Myocyte (in vitro differentiated cells): Measurements from ENCODE around the gene CTSK. TPM values are rescaled to one million over a fixed set of nuclear protein-coding genes. Genes with fewer than 3 reads are reported as not detected.
"Not testable (repeated sequence)": the region's sequence is repeated elsewhere in the genome, so short reads cannot be mapped to it uniquely, and the experiment has no call there.

Source experiments
- DNase-seq: peaks from one replicate; pipeline ENCODE4 v3.0.0-alpha.2; 2012; ENCODE audit warnings: low read depth
- polyA plus RNA-seq: library from polyadenylated mRNA; unstranded; fragments of >200 nt; gene quantifications from one replicate; pipeline ENCODE4 v1.2.1, GENCODE V29; 2012; ENCODE audit warnings: missing spikeins
- total RNA-seq: library from RNA; depleted of rRNA; stranded (reverse); fragments of >200 nt; gene quantifications from 2 replicates; pipeline ENCODE4 v1.2.3, GENCODE V29; 2014

The CTSK gene
- 2.6 and 3.0 TPM in 2 replicates for total RNA-seq
- 6.7 TPM for polyA plus RNA-seq

DNA sequence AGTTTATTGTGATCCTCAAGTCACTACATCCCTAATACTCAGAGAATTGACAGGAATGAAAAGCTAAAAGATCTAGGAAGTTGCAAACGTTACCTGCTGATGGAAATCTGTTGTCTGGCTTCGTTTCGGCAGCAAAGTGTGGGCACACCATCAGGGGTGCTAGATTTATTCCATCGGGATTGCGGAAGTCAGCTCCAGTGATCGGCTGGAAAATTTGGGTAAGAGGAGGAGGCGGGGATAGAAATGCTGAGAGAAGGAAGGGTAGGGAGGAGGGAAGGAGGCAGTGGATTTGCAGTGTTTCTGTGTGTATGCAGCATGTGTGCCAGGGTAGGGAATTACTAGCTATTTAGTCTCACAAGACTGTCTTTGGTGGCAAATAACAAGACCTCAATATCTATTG, at the start of gene CTSK:
Gene CTSK, minus strand, starts transcription at position 140 of the 400 bp plus-strand sequence. CDS start 1,455 bp downstream, outside the sequence.
- no peak for DNase-seq

DNA sequence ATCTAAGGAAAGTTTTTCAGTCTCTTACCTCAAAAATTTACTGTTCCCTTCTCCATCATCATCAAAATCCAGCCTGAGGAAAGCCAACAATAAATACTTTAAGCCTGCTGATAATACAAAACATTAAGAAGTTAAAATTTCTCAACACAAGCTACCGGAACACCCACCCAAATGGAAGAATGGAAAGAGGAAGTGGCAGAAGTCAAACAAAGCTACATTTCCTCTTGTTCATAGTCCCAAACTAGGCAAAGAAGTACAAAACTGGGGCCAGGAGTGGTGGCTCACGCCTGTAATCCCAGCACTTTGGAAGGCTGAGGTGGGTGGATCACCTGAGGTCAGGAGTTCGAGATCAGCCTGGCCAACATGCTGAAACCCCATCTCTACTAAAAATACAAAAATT, 44.7 kb upstream of the CTSK start:
- not testable (repeated sequence) for DNase-seq

DNA sequence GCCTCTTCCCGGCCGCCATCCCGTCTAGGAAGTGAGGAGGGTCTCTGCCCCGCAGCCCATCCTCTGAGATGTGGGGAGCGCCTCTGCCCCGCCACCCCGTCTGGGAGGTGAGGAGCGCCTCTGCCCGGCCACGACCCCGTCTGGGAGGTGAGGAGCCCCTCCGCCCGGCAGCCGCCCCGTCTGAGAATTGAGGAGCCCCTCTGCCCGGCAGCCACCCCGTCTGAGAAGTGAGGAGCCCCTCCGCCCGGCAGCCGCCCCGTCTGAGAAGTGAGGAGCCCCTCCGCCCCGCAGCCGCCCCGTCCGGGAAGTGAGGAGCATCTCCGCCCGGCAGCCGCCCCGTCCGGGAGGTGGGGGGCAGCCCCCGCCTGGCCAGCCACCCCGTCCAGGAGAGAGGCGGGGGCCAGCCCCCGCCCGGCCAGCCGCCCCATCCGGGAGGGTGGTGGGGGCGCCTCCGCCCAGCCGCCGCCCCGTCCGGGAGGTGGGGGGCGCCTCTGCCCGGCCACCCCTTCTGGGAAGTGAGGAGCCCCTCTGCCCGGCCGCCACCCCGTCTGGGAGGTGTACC, 42.8 kb upstream of the CTSK start:
- not testable (repeated sequence) for DNase-seq

DNA sequence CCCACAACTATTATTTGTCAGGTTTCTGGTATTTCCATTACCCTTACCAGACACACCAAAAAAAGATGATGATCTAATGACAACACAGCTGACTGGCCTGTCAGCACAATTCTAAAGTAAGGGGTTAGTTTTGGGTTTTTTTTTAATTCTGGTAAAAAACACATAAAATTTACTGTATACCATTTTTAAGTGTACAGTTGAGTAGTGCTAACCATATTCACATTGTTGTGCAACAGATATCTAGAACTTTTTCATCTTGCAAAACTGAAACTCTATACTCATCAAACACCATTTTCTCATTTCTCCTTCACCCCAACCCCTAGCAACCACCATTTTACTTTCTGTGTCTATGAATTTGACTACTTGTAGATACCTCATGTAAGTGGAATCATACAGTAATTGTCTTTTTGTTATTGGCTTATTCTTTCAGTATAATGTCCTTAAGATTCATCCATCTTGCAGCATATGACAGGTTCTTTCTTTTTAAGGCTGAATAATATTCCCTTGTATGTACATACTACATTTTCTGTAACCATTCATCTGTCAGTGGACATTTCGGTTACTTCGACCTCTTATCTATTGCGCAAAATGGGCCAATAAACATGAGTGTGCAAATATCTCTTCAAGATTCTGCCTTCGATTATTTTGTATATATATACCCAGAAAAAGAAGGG, 38.5 kb upstream of the CTSK start:
- peak; percentile 49 for DNase-seq

DNA sequence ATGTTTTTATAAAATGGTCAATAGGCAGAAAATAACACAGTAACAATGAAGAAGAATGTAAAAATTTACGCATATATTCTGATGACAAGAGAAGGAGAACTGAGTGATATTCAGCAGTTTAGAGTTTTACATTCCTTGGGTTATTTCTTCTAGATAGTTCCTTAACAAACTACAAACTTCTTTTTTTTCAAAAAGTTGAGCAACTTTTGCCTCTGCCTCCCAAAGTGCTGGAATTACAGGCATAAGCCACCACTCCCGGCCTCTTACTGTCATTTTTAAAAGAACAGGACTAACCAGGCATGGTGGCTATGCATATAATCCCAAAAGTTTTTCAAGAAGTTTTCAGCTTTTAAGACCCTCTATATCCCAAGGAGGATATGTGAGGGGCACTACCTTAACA, 35.4 kb upstream of the CTSK start:
- no peak for DNase-seq

DNA sequence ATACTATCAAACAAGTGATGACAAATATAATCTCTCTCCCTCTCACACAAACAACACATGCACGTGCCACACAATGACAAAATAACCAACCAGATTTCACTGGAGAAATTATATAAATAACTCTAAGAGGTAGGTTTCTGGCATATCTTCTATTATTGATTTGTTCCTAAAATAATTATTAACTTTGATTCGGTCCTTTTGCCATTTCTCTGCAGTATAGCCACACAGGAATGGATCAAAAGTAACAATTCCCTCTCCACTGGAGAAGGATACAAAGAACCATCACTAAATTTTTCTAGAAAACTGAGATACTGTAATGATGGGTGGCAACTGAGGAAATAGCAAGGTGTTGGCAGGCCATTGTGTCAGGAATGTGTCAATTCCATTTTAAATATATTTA, 34.9 kb upstream of the CTSK start:
- no peak for DNase-seq

DNA sequence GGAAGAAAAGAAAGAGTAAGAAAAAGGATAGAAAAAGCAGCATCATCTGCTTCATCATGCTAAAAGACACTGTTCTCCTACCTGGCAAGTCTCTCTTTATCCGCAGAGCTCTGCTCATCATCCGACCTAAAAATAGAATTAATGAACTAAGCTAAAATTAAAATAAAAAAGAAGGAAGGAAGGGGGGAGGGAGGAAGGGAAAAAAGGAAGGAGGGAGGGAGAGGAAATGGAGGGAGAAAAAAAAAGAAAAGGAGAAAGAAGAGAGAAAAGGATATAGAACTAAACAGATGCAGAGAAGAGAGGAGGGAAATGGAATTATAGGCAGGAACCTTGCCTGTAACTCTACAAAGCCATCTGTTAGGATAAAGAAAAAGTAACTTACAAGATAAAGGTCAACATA, 34.3 kb upstream of the CTSK start:
- no peak for DNase-seq

DNA sequence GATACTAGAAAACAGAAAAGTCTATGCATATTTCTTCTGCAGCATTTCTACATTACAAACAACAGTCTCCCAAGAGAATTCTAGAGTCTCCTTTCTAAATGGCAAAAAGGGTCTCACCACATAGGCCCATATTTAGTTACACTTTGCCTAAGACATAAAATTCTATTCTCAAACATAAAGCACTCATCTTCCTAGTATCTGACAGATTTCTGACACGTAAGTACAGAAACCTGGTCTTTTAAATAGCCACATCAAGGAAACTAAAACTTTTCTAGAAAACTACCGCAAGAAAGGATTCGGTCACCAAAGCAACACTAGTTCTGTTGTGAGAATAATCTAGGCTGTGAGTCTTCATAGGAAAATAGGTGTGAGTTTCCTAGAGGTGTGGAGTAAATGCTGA, 33.6 kb upstream of the CTSK start:
- no peak for DNase-seq

DNA sequence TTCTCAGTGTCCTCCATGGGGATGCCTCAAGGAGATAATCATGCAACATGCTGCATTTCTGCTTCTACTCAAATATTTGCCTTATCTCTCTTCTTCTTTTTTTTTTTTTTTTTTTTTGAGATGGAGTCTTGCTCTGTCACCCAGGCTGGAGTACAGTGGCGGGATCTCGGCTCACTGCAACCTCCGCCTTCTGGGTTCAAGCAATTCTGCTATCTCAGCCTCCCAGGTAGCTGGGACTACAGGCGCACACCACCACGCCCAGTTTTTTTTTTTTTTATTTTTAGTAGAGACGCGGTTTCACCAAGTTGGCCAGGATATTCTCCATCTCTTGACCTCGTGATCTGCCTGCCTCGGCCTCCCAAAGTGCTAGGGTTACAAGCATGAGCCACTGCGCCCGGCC, 32.8 kb upstream of the CTSK start:
- DNase-seq: not testable (repeated sequence)

DNA sequence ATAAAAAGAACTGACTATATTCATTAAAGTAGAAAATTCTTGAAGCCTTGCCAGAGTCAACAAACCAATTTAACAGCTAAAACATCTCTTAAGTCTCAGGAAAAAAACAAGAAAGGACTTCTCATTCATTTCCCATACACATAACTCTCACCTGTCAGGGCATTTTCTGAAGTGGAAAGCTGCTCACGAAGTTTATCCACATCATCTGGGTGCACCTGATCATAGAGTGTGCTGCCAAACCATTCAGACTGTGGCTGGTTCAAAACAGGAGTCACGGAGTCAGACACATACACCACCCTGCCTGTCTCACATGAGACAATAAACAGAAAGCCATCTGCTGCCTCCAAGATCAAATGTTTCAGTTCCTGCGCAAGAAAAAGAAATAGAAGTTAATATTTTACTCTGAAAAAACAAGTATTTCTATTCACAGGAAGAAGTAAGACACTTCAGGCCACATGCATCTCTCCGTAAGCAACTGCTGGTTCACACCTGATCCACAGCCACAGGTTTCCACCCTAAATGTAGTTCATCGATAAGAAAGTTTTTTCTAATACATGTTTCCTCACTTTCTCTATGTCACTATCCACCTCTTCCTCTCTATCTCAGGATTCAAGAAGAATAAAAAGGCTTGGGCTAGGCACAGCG, 28.2 kb upstream of the CTSK start:
- DNase-seq: no peak

DNA sequence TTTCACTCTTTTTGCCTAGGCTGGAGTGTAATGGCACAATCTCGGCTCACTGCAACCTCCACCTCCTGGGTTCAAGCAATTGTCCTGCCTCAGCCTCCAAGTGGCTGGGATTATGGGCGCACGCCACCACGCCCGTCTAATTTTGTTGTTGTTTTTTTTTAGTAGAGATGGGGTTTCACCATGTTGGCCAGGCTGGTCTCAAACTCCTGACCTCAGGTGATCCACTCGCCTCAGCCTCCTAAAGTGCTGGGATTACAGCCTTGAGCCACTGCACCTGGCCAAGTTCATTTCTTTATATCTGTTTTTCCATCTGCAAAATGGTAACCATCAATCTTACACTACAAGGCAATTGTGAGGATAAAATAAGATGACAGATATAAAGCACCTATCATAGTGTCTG, 25.9 kb upstream of the CTSK start:
- DNase-seq: not testable (repeated sequence)

DNA sequence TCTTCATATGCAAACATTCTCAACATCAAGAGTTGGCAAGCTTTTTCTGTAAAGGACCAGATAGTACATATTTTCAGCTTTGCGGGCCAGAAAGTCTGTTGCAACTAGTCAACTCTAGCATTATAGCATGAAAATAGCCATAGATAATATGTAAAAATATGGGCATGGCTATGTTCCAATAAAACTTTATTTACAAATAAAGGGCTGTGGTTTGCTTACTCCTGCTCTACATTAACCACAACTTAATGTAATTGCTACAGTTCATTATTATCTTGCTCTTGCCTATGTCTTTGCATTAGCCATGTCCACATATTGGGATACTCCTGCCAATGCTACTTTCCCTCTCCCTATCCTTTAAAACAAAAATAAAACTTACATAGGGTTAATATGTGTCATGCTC, 24.5 kb upstream of the CTSK start:
- no peak for DNase-seq

DNA sequence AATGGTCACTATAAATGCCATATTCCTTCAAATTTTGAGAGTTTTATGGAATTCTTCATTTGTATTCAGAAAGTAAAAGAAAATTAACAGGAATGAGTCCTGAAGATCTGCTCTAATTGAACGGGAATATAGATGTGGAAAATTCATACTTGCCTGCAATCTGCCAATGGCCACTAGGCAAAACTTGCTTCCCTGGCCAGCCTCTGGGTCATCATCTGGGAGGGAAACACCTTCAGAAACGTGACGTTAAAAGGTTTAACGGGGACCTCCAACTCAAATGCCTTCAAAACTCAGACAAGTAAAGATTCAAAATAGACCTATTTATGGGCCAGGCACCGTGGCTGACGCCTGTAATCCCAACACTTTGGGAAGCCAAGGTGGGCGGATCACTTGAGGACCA, 21.7 kb upstream of the CTSK start:
- DNase-seq: no peak

DNA sequence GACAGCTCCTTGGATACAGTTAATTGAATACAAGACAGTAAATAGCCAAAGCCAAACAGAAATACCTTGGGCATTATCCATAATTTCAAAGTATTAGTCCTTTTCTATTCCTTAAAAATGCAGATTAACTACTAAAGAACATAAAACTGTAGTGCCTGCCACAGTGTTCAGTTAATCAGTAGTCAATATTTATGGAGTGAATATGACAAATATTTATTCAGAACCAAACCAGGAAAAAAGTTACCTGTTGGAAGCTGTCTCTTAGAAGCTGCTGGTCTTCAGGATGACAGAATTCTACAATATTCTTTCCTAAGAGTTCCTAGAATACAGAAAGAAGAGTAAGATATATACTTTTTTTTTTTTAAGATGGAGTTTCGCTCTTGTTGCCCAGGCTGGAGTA, 18.2 kb upstream of the CTSK start:
- no peak for DNase-seq

DNA sequence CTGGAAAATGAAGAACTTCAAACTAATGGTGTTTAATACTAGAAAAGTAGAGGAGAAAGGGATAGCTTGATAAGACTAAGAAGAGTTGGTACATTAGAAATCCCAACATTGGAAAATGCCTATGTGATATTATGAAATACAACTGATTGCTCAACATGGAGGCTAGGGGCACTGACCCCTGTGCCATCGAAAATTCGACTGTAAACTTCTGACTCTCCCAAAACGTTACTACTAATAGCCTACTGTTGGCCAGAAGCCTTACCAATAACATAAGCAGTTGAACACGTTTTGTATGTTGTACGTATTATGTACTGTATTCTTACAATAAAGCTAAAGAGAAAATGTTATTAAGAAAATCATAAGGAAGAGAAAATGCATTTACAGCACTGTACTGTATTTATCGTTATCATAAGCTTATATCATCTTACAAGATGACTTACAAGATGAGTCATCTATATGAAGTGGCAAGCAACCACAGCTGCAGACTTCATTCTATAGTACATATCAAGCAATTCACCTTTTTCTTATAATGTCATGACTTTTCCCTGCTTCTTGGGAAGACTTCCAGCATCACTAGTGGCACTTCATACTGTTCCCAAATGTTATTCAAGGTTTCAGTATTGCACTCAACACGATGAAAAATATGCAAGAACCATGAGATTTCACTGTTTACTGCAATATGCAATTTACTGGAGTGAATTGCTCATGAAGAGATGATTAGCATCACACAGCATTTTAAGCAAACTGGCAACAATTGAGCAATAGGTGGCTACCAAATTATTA, 12.9 kb upstream of the CTSK start:
- DNase-seq: no peak

DNA sequence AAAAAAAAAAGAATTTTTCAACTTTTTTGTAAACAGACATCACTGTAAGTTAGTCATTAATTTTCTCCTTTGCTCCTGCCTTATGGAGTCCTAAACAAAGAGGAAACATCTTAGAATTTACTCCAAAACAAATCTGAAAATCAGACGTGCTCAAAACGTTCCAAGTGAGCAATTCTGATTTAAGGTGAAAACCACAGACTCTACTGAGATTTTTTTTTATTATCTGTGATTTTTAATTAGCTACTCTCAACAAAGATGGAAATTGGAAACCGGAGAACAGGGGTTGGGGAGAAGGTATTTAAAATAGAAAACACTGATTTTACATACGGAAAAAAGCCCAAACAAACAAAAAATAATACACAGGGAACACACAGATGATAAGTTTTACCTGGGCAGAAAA, 7.8 kb upstream of the CTSK start:
- DNase-seq: no peak

DNA sequence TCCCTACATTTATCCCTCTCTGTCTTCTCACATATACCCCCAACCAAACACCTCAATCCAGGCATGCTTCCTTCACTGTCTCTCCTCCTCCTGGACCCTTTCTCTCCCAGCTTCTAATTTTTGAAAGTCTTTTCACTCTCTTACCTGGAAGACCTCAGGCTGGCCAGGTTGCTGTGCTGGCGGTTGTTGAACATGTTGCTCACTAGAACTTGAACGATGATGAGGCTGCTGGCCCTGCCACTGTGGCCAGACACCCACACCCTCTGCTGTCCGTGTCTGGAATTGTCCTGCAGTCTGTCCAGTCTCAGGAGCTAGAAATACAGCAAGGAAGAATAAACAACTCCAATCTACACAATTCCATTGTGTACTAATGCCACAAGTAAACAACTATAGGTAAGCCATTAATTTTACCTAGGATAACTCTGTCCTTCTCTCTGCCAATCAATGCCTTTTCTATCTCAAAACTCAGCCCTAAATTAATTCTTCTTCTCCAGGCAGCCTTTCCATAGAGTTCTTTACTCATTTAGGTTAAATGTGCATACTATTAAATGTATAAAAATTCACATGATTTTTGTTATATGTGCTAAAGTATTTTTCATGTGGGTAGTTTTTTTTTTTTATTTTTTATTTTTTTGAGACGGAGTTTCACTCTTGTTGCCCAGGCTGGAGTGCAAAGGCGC, 5.1 kb upstream of the CTSK start:
- peak; percentile 47 for DNase-seq

DNA sequence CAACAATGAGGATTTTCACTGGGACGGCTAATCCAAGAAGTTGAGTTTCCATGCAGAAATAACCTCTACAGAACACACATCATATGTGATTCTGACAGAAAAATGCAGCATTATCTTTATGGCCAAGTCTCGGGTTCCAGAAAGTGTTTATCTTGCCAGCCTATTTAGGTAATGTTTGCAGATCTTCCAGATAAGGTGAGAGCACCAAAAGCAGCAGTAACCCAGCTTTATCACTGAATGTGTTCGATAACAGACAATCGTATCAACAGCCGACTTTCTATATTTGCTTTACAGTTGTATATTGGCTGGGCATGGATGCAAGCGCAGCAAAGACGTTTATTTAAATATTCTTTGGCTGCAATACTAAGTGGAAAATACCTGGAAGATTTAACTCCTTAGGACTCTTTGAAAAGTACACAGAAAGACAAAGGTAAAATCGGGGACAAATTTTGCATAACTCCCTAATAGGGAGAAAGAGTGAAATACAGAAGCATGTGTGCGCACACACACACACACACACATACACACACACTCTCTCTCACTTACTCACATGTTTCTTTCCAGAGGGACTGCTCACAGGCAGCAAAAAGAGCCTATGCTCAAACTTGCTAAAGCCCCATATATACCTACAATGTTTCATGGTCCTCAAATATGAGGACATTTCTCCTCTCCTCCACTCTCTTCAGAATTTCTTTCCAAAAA, 3.0 kb upstream of the CTSK start:
- DNase-seq: no peak

DNA sequence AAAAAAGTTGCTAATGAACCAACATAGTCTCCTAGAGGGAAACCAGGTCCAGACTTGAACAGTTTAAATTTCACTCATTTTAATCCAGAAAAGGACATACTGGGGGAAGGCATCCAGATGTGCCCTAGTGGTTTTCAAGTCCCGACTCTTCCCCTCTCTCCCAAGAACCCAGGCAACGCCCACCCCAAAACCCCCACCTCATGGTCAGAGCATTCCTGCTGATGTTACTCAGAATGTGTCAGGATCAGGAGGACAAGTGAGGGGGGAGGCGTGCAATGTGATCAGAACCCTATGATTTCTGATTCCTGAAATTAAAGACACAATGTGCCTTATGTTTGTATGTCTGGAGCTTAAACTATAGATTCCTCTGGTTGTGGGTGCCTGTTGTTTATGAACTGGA, 1.6 kb upstream of the CTSK start:
- DNase-seq: peak; percentile 23

DNA sequence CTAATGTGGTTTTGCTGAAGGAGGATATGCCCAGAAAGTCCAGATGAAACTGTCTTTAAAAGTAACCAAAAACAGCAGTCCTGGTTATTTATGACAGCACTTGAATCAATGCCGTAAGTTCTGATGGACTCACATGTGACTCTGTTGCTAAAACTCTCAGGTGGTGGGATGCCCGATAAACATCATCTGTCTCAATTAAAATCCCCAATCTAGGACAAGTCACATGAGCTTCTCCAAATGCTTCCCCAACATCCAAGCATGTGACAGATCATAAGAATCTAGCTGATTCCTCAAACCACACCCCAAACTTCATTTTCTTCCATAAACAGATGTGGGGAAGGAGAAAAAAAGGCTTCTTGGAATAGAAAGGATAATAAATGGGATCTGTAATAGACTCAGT, 786 bp upstream of the CTSK start:
- peak; percentile 22 for DNase-seq
